ENCODE results near the gene ARMC9.

DNA sequence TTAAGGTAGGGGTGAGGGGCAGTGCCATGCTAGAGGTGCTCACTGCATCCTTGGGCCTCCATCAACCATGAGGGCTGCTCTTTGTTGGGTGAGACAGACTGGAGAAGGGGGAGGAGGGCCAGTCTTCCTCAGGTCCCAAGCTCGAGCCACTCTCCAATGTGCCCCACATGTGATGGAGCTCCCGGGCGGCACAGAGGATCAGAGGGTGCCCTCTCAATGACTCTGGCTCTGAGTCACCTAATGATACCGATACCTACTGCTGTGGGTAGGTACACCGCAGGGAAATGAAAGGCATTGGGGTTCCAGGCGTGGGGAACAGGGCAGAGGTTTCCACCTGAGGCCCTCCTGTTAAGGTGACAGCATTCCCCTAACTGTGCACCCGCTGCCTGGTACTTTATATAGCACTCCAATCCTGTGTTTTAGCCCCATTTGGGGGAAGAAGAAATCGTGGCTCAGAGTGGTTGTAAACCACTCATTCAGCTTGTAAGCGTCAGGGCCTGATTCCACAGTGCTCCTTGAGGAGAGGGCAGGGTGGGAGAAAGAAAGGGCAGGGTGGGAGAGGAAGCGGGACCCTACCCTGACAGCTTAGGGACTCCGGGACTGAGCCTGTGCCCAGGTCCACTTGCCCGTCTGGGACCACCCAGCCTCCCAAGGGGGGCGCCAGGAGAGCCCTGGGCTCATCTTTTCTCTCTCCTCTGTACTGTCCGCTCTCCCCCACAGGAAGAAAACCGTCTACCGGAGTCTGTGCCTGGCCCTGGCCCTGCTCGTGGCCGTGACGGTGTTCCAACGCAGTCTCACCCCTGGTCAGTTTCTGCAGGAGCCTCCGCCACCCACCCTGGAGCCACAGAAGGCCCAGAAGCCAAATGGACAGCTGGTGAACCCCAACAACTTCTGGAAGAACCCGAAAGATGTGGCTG, 198.8 kb downstream of the ARMC9 start:
- TF ChIP-seq TAF1 (IDR thresholded peaks at IDR 0.05; ENCODE audit: borderline replicate concordance, insufficient read depth, low read length) (no peak), POLR2AphosphoS5 (IDR thresholded peaks at IDR 0.05; ENCODE audit: low read depth, low read length) (no peak)

All from PFSK-1 (cell line).